HL-60/S4 treated with retinoic acid at 250 ng/mL for 4 days and 3 days (cell line): Measurements from ENCODE around the gene EPX.

Source experiments
- in situ Hi-C: fragments of 300-500 bp; cut with MboI; formaldehyde crosslinking; loops from 2 replicates; pipeline ENCODE4 v1.7.0; 2022; ENCODE audit warnings: low sequenced_read_pairs

EPX gene

GRCh38 chr17:58249270-58250133, 57.0 kb downstream of the EPX start:
- in situ Hi-C loops, result no loop called here

GRCh38 chr17:58250344-58251011, 58.0 kb downstream of the EPX start:
- in situ Hi-C loops, result no loop called here

GRCh38 chr17:58252141-58252540, 59.6 kb downstream of the EPX start:
- in situ Hi-C loops, result no loop called here

- in situ Hi-C loops, result no loop called here
Observed at GRCh38 chr17:58253082-58253481, 60.6 kb downstream of the EPX start.
